M059J (cell line): Measurements from ENCODE around the gene ATR. TPM values are rescaled to one million over a fixed set of nuclear protein-coding genes. Genes with fewer than 3 reads are reported as not detected.
A peak's percentile ranks its signal among the peaks of the same experiment; 100 is the strongest.
"Not testable (repeated sequence)": the region's sequence is repeated elsewhere in the genome, so short reads cannot be mapped to it uniquely, and the experiment has no call there.

ENCODE experiments used
- DNase-seq: peaks from one replicate; pipeline ENCODE4 v3.0.0-alpha.2; 2012; ENCODE audit warnings: low read depth
- total RNA-seq: library from RNA; depleted of rRNA; stranded (reverse); fragments of >200 nt; shearing (Covaris generic); gene quantifications from 2 replicates; pipeline ENCODE4 v1.2.3, GENCODE V29; 2014

ATR gene
- total RNA-seq, 1 experiment from 2014 or later, result 38.4 TPM

- no peak for DNase-seq
These were observed 16.6 kb upstream of the ATR start for GRCh38 chr3:142595141-142595540.

- DNase-seq, result not testable (repeated sequence)
These were observed 13.7 kb upstream of the ATR start for GRCh38 chr3:142592268-142592667.

- DNase-seq, result no peak
These were observed 10.2 kb upstream of the ATR start for GRCh38 chr3:142588703-142589102.

GRCh38 chr3:142586803-142587406, 8.4 kb upstream of the ATR start:
- DNase-seq, result peak; percentile 93

- DNase-seq, result not testable (repeated sequence)
These were observed 2.5 kb upstream of the ATR start for GRCh38 chr3:142581070-142581469.

GRCh38 chr3:142580061-142580423, 1.5 kb upstream of the ATR start:
- no peak for DNase-seq

- peak; percentile 49 for DNase-seq
These were observed 721 bp downstream of the ATR start for GRCh38 chr3:142577696-142578328.

GRCh38 chr3:142576792-142577191, 1.7 kb downstream of the ATR start:
- DNase-seq, result no peak

GRCh38 chr3:142574665-142575064, 3.9 kb downstream of the ATR start:
- no peak for DNase-seq

GRCh38 chr3:142574223-142574622, 4.3 kb downstream of the ATR start:
- not testable (repeated sequence) for DNase-seq

- peak; percentile 67 for DNase-seq
These were observed 9.1 kb downstream of the ATR start for GRCh38 chr3:142569422-142569821.

GRCh38 chr3:142568393-142569017, 10.0 kb downstream of the ATR start:
- no peak for DNase-seq

- no peak for DNase-seq
These were observed 12.4 kb downstream of the ATR start for GRCh38 chr3:142566096-142566495.

- no peak for DNase-seq
These were observed 15.0 kb downstream of the ATR start for GRCh38 chr3:142563496-142563997.

GRCh38 chr3:142560118-142560517, 18.4 kb downstream of the ATR start:
- no peak for DNase-seq

GRCh38 chr3:142553741-142554140, 24.8 kb downstream of the ATR start:
- no peak for DNase-seq

- not testable (repeated sequence) for DNase-seq
These were observed 26.0 kb downstream of the ATR start for GRCh38 chr3:142552579-142552978.

- no peak for DNase-seq
These were observed 28.5 kb downstream of the ATR start for GRCh38 chr3:142549986-142550385.

- no peak for DNase-seq
These were observed 35.2 kb downstream of the ATR start for GRCh38 chr3:142543307-142543706.

GRCh38 chr3:142542054-142542453, 36.5 kb downstream of the ATR start:
- no peak for DNase-seq

GRCh38 chr3:142536519-142536918, 42.0 kb downstream of the ATR start:
- DNase-seq, result no peak

- no peak for DNase-seq
These were observed 44.0 kb downstream of the ATR start for GRCh38 chr3:142534543-142534942.

- no peak for DNase-seq
These were observed 48.2 kb downstream of the ATR start for GRCh38 chr3:142530296-142530695.
